ENCODE data around the gene MGAT5.

Gene MGAT5

GRCh38 chr2:134406311-134406710 is 152.4 kb downstream of the MGAT5 start:
- DNase-seq, result no peak

DNA sequence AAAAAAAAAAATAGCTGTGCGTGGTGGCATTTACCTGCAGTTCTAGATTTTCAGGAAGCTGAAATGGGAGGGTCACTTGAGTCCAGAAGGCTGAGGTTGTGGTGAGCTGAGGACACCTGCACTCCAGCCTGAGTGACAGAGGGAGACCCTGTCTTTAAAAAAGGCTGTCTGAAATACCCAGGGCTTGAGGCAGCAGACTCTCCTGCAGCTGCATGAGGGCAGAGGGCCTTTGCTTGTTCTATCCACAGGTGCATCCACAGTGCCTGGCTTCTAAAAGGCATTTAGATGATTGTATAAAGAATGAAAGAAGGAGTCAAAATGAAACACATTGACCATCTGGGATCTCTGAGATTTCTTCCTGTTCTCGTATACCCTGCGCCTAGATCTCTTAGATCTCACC is 152.9 kb downstream of the MGAT5 start:
- no peak for DNase-seq

- DNase-seq, result no peak
Observed at GRCh38 chr2:134407154-134407890, 153.4 kb downstream of the MGAT5 start.

DNA sequence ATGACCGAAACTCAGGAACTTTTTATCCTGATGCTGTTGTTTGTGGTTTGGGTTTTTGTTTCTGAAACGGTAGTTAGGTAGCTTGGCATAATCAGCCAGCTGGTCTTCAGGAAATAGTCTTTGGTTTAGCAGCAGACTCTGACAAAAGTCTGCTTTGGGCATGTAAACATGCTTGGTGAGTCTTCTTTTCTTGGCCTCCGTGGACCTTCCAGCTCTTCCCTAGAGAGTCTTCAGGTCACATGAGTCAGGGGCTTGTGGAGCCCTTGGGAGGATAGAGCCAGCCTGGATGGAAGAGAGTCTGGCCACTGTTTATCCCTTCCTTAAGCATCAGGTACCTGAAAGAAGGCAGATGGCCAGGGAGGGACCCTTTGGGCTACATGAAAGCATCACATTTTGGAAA is 154.5 kb downstream of the MGAT5 start:
- no peak for DNase-seq

DNA sequence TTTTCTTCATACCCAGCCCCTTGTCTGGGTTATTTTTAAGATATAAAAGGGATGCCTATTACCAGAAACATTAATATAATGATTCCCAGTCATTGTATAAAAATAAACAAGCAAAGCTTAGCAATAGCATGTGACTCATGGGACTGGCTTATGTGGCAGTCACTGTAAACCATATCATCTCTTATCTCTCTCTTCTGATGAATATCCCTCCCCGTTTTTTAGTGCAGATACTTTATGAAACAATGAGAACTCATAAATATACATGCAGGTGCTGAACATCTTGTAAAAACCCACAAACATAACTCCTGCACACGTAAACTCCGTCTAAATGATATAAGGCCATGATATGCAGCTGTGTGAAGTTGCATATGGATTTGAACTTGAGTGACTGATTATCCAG is 154.9 kb downstream of the MGAT5 start:
- DNase-seq, result no peak

DNA sequence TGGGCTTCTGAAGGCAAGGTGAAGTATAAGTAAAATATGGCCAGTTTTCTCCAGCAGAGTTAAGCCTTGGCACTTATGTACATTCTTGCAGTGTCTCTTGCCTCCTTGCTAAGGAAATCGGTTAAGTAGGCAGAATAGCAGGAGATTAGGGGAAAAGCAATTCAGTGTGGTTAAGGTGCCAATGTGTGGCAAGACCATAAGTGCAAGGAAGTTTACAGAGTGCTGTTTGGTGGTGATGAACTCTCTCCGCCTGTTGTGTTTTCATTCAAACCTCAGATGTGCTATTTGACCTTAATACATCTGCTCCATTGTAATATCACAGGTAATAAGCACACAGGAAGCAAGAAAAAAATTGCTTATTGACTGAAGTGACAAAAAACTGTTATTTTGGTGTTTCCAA is 156.1 kb downstream of the MGAT5 start:
- DNase-seq, result no peak

- no peak for DNase-seq
Observed at GRCh38 chr2:134410831-134411231, 157.0 kb downstream of the MGAT5 start.

DNA sequence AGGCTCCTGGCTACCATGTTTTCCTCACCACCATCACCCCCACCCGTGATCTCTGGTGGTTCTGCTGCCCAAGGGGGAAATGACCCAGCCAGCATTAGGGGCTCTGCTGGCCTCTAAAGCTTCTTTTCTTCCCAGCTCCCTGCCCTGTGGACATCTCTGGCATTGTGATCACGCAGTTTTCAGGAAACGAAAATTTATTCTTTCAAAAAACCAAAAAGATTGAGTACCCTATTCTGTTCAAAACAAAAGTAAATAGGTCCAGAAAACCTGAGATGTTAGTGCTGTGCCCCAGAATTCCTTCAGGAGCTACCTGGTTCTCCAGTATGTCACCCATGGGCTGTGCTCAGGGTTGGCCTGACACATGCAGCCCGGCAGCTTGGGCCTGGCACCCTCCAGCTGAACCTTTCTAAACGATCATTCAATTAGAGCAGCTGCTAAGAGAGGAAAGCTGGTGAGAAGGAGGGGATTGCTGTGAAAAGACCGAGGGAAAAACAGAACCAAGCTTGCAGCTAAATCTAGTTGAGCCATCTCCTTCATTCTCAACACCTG is 157.5 kb downstream of the MGAT5 start:
- no peak for DNase-seq

- peak; percentile 85 for DNase-seq
Observed at GRCh38 chr2:134411828-134412638, 158.2 kb downstream of the MGAT5 start.

GRCh38 chr2:134412639-134412999 is 158.7 kb downstream of the MGAT5 start:
- peak; percentile 42 for DNase-seq

DNA sequence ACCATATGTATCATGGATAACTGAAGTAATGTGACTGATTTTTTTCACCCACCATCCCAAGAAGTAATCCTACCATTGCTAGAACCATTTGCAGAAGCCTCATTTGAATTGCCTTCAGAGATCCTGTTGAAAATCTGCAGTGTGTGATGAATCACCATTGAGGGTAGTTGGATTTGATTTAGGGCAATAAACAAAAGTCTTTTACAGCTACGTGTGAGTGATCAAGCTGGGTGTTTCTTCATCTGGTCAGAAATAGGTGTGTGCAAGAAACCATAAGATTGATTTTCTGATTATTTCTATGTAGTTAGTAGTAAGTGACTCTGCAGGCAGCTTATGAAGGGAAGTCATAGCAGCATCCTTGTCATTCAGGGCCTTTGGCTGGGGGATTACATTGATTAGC is 159.6 kb downstream of the MGAT5 start:
- DNase-seq, result no peak

DNA sequence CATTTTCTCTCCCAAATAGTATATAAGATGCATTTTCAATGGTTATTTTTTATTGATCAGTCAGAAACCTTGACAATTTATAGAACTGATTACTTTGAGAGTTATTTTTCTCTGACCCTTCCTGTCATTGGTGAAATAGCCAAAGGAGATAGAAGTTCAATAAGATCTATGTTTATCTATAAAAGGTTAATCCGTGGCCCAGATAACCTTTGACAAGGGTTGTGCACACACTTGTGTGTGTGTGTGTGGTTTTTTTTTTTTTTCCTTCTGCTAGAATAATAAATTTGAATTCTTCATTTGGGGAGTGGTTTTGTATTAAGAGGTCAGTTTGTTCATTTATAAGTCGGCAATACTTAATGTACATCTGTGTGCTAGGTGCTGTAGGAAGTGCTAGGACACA is 160.0 kb downstream of the MGAT5 start:
- DNase-seq, result no peak

GRCh38 chr2:134416018-134416417 is 162.1 kb downstream of the MGAT5 start:
- DNase-seq, result no peak

GRCh38 chr2:134416637-134417036 is 162.8 kb downstream of the MGAT5 start:
- DNase-seq, result no peak

DNA sequence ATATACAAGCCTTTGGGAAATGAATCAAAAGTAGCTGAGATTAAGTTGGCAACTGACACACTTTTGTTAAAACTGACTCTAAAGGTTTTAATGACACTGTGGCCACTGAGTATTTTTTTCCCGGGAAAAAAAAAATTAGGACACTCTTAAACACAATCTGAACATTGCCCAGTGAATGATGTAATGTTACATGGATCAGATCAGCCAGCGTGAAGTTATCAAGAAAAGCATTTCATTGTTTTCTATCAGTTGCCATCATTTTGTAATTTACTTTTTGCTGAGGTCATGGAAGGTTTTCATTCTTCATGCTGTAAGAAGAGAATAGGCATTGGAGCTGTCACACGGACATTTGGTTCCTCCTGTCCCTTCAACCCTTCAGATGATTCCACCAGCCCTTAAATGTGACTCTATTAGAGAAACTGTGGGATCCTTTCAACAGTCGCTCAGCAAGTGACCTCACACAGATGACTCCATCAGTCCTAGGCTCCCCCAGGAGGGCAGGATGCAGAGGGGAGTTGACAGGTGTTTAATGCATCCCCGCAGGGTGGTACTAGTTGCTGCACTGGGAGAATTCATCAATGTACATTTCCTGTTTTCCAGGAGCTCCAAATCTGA is 164.2 kb downstream of the MGAT5 start:
- no peak for DNase-seq

GRCh38 chr2:134420259-134420658 is 166.4 kb downstream of the MGAT5 start:
- DNase-seq, result no peak

DNA sequence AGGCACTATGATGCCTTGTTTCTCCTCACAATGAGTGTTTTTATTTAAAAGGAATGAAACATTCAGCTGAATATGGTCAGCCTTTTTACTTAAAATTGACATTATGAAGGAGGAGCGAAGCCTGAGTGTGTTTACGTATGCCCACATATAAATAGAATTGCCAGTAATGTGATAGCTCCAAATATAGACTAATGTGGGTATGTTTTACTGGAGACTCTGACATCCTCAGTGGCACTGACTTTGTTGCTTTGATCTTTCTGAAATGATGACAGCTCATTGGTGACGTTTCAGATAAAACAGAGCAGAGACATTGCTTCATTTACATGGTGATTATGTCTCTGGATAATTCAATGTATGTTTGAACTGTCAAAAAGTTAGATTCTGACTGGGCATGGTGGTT is 167.0 kb downstream of the MGAT5 start:
- DNase-seq, result no peak

DNA sequence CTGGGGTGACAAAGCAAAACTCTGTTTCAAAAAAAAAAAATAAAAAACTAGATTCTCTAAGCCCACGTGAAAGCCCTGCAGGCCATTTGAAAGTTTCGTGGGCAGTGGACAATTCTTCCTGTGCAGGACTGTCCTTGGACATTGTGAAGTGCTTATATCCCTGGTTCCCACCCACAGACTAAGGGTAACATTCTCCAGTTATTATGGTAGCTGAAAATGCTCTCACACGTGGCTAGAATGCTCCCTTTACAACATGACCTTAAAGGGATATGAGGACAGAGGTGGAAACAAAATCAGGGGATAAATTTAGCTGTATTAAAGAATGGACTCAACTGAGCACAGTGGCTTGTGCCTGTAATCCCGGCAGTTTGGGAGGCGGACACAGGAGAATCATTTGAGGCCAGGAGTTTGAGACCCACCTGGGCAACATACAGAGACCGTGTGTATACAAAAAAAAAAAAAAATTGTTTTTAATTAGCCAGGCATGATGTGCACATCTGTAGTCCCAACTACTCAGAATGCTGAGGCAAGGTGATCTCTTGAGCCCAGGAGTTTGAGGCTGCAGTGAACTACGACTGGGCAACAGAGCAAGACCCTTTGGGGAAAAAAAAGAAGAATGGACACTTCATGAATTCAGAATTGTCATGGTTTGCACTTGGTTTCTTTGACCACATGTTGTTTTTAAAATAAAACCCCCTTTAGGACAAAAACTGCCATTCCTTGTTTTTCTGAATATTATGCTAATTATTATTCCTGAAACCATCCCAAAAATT is 167.9 kb downstream of the MGAT5 start:
- DNase-seq, result no peak

- no peak for DNase-seq
Observed at GRCh38 chr2:134425724-134426496, 172.0 kb downstream of the MGAT5 start.

DNA sequence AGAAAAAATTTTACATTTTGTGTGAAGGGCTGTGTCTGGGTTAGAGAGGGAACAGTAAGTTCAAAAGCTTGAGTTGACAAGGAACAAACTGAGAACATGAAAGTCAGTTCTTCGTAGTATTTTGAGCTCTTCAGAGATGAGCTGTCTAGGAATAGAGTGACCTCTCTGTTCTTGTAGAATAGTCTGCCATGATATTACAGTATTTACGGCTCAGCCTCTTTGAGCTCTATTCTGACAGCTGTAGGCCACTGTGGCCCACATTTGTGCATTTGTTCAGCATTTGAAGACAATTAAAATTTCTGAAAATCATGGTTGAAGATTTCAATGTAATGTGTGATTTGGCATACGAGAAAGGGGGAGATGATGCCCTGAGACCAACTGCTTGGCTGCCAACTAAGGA is 172.8 kb downstream of the MGAT5 start:
- DNase-seq, result no peak

- no peak for DNase-seq
Observed at GRCh38 chr2:134429886-134430285, 176.0 kb downstream of the MGAT5 start.

DNA sequence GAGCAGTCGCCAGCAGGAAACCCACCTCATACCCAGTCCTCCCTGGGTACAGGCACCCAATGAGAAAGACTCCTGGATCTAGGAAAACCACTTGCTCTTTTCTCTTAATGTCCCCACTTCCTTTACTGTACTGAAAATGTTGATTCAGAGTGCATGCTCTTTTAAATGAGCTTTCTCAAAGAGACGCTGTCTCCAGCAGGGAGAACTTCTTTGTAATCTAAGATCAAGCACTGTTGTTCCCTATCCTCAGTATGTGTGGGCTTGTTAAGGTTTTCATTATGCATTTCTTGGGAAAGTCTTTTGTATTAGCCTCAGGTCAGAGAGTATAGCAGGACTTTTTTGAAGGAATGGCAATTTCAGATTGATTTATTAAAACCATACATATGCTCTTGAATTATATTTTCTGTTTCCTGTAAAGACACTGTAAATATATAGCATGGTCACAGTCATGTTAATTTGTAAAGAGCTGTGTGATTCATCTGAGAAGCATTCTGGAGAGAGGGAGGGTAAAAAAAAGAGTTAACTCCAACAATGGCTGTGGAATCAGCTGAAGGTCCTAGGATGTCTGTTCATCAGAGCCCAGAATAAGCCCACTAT is 178.1 kb downstream of the MGAT5 start:
- DNase-seq, result no peak
